ENCODE data around the gene GOLGA6L24. TPM values are rescaled to one million over a fixed set of nuclear protein-coding genes. Genes with fewer than 3 reads are reported as not detected.
"Not testable (repeated sequence)": the region's sequence is repeated elsewhere in the genome, so short reads cannot be mapped to it uniquely, and the experiment has no call there.

GOLGA6L24 gene, protein sequence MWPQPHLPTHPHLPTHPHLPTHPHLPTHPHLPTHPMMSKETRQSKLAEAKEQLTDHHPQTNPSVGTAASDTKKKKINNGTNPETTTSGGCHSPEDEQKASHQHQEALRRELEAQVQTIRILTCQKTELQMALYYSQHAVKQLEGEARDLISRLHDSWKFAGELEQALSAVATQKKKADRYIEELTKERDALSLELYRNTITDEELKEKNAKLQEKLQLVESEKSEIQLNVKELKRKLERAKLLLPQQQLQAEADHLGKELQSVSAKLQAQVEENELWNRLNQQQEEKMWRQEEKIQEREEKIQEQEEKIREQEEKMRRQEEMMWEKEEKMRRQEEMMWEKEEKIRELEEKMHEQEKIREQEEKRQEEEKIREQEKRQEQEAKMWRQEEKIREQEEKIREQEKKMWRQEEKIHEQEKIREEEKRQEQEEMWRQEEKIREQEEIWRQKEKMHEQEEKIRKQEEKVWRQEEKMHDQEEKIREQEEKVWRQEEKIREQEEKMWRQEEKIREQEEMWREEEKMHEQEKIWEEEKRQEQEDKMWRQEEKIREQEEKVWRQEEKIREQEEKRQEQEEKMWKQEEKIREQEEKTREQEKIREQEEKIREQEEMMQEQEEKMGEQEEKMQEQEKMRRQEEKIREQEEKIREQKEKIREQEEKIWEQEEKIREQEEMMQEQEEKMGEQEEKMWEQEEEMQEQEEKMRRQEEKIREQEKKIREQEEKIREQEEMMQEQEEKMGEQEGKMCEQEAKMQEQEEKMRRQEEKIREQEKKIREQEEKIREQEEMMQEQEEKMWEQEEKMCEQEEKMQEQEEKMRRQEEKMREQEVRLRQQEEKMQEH
- total RNA-seq: not detected in 2 replicates

- not testable (repeated sequence) for DNase-seq (ENCODE audit: low read depth in 2 of 2)
Observed at GRCh38 chr15:28357984-28358383, at the start of gene GOLGA6L24. GOLGA6L24 (minus strand) TSS chr15:28358084; CDS start chr15:28358023, 61 bp downstream.

GRCh38 chr15:28402774-28403435, 45.0 kb upstream of the GOLGA6L24 start:
- DNase-seq (ENCODE audit: low read depth in 2 of 2): not testable (repeated sequence)

GRCh38 chr15:28396022-28396421, 38.1 kb upstream of the GOLGA6L24 start:
- DNase-seq (ENCODE audit: low read depth in 2 of 2): not testable (repeated sequence)

DNA sequence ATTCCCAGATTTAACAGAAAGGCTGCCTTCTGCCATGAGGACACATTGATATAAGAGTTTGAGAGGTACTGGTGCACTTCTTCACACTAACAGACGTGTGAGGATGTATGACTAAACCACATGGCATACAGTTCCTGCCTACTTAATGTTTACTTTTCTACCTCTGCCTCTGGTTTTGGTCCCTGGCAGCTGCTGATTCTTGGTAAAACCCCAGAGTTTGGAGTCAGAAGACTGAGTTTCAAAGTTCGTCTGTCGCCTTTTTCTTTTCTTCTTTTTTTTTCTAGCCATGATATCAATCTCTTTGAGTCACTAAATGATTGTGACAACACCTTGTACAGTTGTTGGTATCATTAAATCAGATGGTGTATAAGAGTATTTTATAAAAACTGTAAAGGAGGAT, 22.2 kb upstream of the GOLGA6L24 start:
- not testable (repeated sequence) for DNase-seq (ENCODE audit: low read depth in 2 of 2)

- DNase-seq (ENCODE audit: low read depth in 2 of 2): not testable (repeated sequence)
Observed at GRCh38 chr15:28378364-28378763, 20.5 kb upstream of the GOLGA6L24 start, which contains the start of gene GOLGA8F. GOLGA8F (plus strand) TSS chr15:28378664; CDS start chr15:28378762, 98 bp downstream.

DNA sequence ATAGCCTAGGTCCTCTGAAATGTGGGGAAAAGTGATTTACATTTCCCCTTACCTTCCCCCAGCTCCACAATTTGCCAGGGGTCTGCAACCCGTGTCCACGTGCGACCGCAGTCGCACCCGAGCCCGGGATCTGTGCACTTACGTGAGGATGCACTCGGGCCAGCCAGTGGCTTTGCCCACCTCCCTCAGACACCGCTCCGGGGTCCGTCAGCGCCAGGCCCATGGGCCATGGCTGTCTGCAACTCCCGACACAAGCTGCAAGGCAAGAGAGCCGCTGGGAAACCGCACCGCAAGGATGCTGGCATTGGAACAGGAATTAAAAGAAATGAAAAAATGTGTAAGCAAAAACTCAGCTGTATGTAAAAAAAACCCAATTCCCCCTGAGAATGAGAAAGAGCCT, 7.6 kb upstream of the GOLGA6L24 start:
- not testable (repeated sequence) for DNase-seq (ENCODE audit: low read depth in 2 of 2)

GRCh38 chr15:28322129-28322588, 35.7 kb downstream of the GOLGA6L24 start, which contains the start of gene HERC2:
HERC2 (minus strand) TSS chr15:28322179; CDS start chr15:28321433, 746 bp downstream.
- DNase-seq (ENCODE audit: low read depth in 2 of 2): not testable (repeated sequence)

GRCh38 chr15:28321358-28322078, 36.4 kb downstream of the GOLGA6L24 start:
- DNase-seq (ENCODE audit: low read depth in 2 of 2): not testable (repeated sequence)

DNA sequence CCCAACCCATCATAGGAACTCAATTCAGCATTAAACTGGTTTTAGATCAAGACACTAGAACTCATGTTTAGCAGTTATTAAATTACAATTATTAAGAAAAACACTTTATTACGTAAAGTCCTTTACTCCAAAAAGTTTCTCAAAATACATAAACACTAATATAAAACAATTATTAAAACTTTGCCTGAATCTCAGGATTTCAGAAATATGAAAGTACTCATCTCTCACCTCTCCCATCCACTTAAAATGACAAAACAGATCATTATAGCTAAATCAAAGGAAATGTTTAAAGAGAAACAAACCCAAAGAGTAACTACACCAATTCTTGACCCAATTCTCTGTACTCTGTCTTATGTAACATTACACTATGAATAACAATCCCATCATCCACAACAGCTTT, 38.2 kb downstream of the GOLGA6L24 start:
- DNase-seq (ENCODE audit: low read depth in 2 of 2): not testable (repeated sequence)

GRCh38 chr15:28318828-28319227, 39.1 kb downstream of the GOLGA6L24 start:
- DNase-seq (ENCODE audit: low read depth in 2 of 2): not testable (repeated sequence)

DNA sequence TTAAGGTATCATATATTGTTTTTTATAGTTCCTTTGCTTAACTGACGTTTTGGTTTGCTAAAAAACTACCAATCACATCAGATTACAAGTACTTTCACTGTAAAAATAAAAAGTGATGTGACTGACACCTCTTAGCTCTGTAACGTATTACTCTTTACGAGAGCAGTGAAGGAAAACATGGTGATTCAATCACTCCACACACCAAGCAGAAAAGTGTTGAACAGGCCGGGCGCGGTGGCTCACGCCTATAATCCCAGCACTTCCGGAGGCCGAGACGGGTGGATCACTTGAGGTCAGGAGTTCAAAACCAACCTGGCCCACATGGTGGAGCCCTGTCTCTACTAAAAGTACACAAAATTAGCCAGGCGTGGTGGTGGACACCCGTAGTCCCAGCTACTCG, 39.8 kb downstream of the GOLGA6L24 start:
- not testable (repeated sequence) for DNase-seq (ENCODE audit: low read depth in 2 of 2)

DNA sequence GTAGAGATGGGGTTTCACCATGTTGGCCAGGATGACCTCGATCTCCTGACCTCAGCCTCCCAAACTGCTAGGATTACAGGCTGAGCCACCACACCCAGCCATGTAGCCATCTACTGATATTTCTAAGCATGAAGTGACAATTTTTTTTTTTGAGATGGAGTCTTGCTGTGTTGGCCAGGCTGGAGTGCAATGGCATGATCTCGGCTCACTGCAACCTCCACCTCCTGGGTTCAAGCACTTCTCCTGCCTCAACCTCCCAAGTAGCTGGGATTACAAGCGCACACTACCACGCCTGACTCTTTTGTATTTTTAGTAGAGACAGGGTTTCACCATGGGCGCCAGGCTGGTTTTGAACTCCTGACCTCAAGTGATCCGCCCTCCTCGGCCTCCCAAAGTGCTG, 40.9 kb downstream of the GOLGA6L24 start:
- DNase-seq (ENCODE audit: low read depth in 2 of 2): not testable (repeated sequence)

GRCh38 chr15:28310454-28310853, 47.4 kb downstream of the GOLGA6L24 start:
- not testable (repeated sequence) for DNase-seq (ENCODE audit: low read depth in 2 of 2)

- DNase-seq (ENCODE audit: low read depth in 2 of 2): not testable (repeated sequence)
Observed at GRCh38 chr15:28308718-28309117, 49.2 kb downstream of the GOLGA6L24 start.

Other genes starting within 250 kb of the GOLGA6L24 start
- 36.0 and 48.6 TPM in 2 replicates for gene HERC2, start 35.9 kb downstream of the GOLGA6L24 start, total RNA-seq
- gene GOLGA8F, start 20.6 kb upstream of the GOLGA6L24 start, total RNA-seq: not detected in 2 replicates
- gene GOLGA8G, start 174.9 kb upstream of the GOLGA6L24 start, total RNA-seq: not detected in 2 replicates
- gene GOLGA6L25, start 195.5 kb upstream of the GOLGA6L24 start, total RNA-seq: not detected in 2 replicates